Peyer's patch (tissue), 4 donors: ENCODE data around the gene IL34. TPM values are rescaled to one million over a fixed set of nuclear protein-coding genes. Genes with fewer than 3 reads are reported as not detected.

Source experiments
- DNase-seq, 3 donors: peaks; one replicate each; pipeline ENCODE4 v3.0.0-alpha.2; 2017 to 2019
- H3K27ac ChIP-seq, 4 donors: fragments of 200-600 bp; sonication (generic); one replicate each; pipeline ENCODE4 v1.5.1; 2016 to 2019
- H3K27me3 ChIP-seq, 2 donors: fragments of 200-600 bp; sonication (generic); one replicate each; pipeline ENCODE4 v1.5.1; 2019
- H3K36me3 ChIP-seq, 3 donors: fragments of 200-600 bp; sonication (generic); one replicate each; pipeline ENCODE4 v1.5.1; 2016 to 2019
- H3K4me1 ChIP-seq, 4 donors: fragments of 200-600 bp; sonication (generic); one replicate each; pipeline ENCODE4 v1.5.1; 2016 to 2019
- H3K4me3 ChIP-seq, 4 donors: fragments of 200-600 bp; sonication (generic); 1 replicate in 3 of 4; 2 replicates in 1 of 4; pipeline ENCODE4 v1.5.1; 2016 to 2019; ENCODE audit warnings: mild to moderate bottlenecking in 1 of 4
- H3K9me3 ChIP-seq, 4 donors: fragments of 200-600 bp; sonication (generic); one replicate each; pipeline ENCODE4 v1.5.1; 2016 to 2019; ENCODE audit warnings: mild to moderate bottlenecking in 1 of 4
- CTCF ChIP-seq, 6 experiments: fragments of 450-650 bp in 4 of 6; fragments of 200-600 bp in 2 of 6; sonication (generic) in 1 of 6; IDR thresholded peaks; one replicate each; pipeline ENCODE4 v1.5.1; 2017 to 2019; ENCODE audit warnings: antibody characterized with exemption in 6 of 6, mild to moderate bottlenecking in 3 of 6, moderate library complexity in 1 of 6
- POLR2A ChIP-seq, 2 donors: fragments of 450-650 bp; IDR thresholded peaks; one replicate each; pipeline ENCODE4 v1.5.1; 2017; ENCODE audit warnings: antibody characterized with exemption in 2 of 2, mild to moderate bottlenecking in 2 of 2, moderate library complexity in 2 of 2
- total RNA-seq, 4 donors: library from RNA; depleted of rRNA; stranded (reverse); fragments of >200 nt; gene quantifications; one replicate each; pipeline ENCODE4 v1.1.0, GENCODE V29; 2016

The IL34 gene
- total RNA-seq, 4 donors from 2014 or later: 1.6 to 23.1 (median 2.6) TPM

GRCh38 chr16:70682239-70683145, 36.1 kb downstream of the IL34 start:
- Histone ChIP-seq H3K4me1 (peaks cover 0 to 56% (median 8%) of the 10 kb centered on the region in 4 donors), H3K27ac (peak overlapping the region in 3 of 4 donors; percentile 35 to 79 (median 53)), H3K4me3 (peak overlapping the region in 2 of 4 donors; percentile 3 to 58), H3K9me3 (no peaks in the 10 kb centered on the region), H3K27me3 (no peaks in the 10 kb centered on the region), H3K36me3 (peaks cover 0 to 22% (median 0%) of the 10 kb centered on the region in 3 donors)
- no peak for TF ChIP-seq POLR2A (IDR thresholded peaks at IDR 0.05)
- no peak for TF ChIP-seq CTCF (IDR thresholded peaks at IDR 0.05)
- DNase-seq: no peak

- no peaks in the 10 kb centered on the region for H3K27me3 ChIP-seq
- no peak for DNase-seq
- peaks cover 0 to 13% (median 0%) of the 10 kb centered on the region in 3 donors for H3K36me3 ChIP-seq
- H3K27ac ChIP-seq: peak overlapping the region in 3 of 4 donors; percentile 19 to 79 (median 57)
- H3K4me1 ChIP-seq: peaks cover 0 to 65% (median 8%) of the 10 kb centered on the region in 4 donors
- no peak for TF ChIP-seq POLR2A (IDR thresholded peaks at IDR 0.05)
- no peak for TF ChIP-seq CTCF (IDR thresholded peaks at IDR 0.05)
- no peaks in the 10 kb centered on the region for H3K9me3 ChIP-seq
- H3K4me3 ChIP-seq: peak overlapping the region in 2 of 4 donors; percentile 58 to 69
Observed at GRCh38 chr16:70683146-70683944, 37.0 kb downstream of the IL34 start.

- Histone ChIP-seq H3K4me3 (peak overlapping the region; percentile 41 to 69 (median 55)), H3K36me3 (peaks cover 0 to 3% (median 0%) of the 10 kb centered on the region in 3 donors), H3K9me3 (no peaks in the 10 kb centered on the region), H3K27ac (peak overlapping the region; percentile 57 to 84 (median 68)), H3K4me1 (peaks cover 0 to 75% (median 8%) of the 10 kb centered on the region in 4 donors), H3K27me3 (no peaks in the 10 kb centered on the region)
- TF ChIP-seq POLR2A (IDR thresholded peaks at IDR 0.05): no peak
- TF ChIP-seq CTCF (IDR thresholded peaks at IDR 0.05): no peak
- DNase-seq: no peak
Observed at GRCh38 chr16:70684146-70685060, 38.0 kb downstream of the IL34 start.

- Histone ChIP-seq H3K36me3 (no peaks in the 10 kb centered on the region), H3K4me3 (peak overlapping the region; percentile 41 to 69 (median 55)), H3K4me1 (peaks cover 0 to 81% (median 8%) of the 10 kb centered on the region in 4 donors), H3K27ac (peak overlapping the region; percentile 57 to 84 (median 70)), H3K27me3 (no peaks in the 10 kb centered on the region), H3K9me3 (no peaks in the 10 kb centered on the region)
- no peak for TF ChIP-seq POLR2A (IDR thresholded peaks at IDR 0.05)
- TF ChIP-seq CTCF (IDR thresholded peaks at IDR 0.05): no peak
- no peak for DNase-seq
Observed at GRCh38 chr16:70685061-70685937, 38.9 kb downstream of the IL34 start.
